ENCODE results near the gene NAP1L4. TPM values are rescaled to one million over a fixed set of nuclear protein-coding genes. Genes with fewer than 3 reads are reported as not detected.

NAP1L4 gene
- total and polyA plus RNA-seq, 10 donors: 79.5 to 137 (median 114) TPM

DNA sequence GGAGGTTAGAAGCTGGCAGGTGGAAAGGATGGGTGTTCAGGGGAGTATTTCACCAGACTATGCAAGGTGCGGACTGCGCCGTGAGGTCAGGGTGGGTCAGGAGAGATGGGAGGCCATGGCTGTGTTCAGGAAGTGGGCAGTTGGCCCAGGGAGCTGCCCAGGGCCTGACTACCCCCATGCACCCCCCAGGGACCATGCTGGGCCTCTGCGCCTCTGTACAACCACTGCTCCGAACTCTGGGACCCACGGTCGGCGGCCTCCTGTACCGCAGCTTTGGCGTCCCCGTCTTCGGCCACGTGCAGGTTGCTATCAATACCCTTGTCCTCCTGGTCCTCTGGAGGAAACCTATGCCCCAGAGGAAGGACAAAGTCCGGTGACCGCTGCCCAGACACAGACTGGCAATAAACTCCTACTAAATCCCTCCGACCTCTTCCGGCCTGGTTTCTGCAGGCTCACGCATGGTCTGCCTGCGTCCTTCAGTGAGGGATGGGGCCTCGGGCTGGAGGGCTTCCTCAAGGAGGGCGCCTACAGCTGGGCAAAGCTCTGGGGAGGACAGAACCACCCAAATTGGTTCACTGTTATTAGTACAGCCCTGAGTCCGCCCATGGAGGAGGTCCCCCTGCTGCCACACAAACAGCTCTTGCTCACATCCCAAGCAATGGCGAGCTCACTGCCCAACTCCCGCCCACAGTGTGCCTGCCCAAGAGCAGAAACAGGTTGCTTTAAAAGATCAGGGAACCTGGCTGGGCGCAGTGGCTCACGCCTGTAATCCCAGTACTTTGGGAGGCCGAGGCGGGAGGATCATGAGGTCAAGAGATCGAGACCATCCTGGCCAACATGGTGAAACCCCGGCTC is 67.1 kb downstream of the NAP1L4 start:
- WGBS, 5 donors: 84 to 94% (median 90%) methylated on average over 28 to 30 of the region's 30 CpGs
- Histone ChIP-seq H3K9me3 (no peaks in the 10 kb centered on the region), H3K4me1 (peaks cover 16 to 27% (median 24%) of the 10 kb centered on the region in 6 donors), H3K27me3 (replicated peaks in 1 of 7) (peaks cover 0 to 43% (median 33%) of the 10 kb centered on the region in 7 donors), H3K4me3 (no peak overlapping the region), H3K27ac (no peak overlapping the region), H3K36me3 (no peaks in the 10 kb centered on the region)
- intact Hi-C loops (cut with DNase I; ENCODE audit: low total_unique reads): no loop called here
- TF ChIP-seq POLR2AphosphoS5 (IDR thresholded peaks at IDR 0.05): no peak
- TF ChIP-seq POLR2A (IDR thresholded peaks at IDR 0.05): no peak
- TF ChIP-seq CTCF (IDR thresholded peaks at IDR 0.05 in 8 of 11, conservative IDR thresholded peaks at IDR 0.05 in 3 of 11): no peak
- no peak for DNase-seq

DNA sequence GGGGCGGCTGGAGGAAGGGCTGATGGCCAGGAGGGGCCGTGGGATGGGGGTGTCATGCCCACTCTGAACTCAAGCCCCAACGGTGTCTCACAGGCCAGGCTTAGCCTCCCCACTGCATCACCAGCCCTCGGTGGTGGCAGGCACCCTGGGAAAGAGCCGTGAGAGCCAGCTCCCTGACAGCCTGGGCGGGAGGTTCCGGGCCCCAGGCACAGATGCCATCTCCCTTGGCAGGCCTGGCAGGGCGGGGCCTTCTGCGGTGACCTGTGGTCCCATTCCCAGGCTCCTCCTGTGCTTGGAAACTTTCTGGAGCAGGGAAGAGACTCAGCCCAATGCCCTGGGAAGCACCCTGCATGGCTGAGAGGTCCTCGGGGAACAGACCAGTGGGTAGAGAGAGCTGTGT is 67.7 kb downstream of the NAP1L4 start:
- WGBS, 5 donors: 82 to 93% (median 89%) methylated on average over 4 to 10 of the region's 10 CpGs
- TF ChIP-seq POLR2AphosphoS5 (IDR thresholded peaks at IDR 0.05): no peak
- TF ChIP-seq POLR2A (IDR thresholded peaks at IDR 0.05): no peak
- no peak for TF ChIP-seq CTCF (IDR thresholded peaks at IDR 0.05 in 8 of 11, conservative IDR thresholded peaks at IDR 0.05 in 3 of 11)
- Histone ChIP-seq H3K36me3 (no peaks in the 10 kb centered on the region), H3K4me1 (peaks cover 11 to 20% (median 17%) of the 10 kb centered on the region in 6 donors), H3K4me3 (no peak overlapping the region), H3K9me3 (no peaks in the 10 kb centered on the region), H3K27ac (no peak overlapping the region), H3K27me3 (replicated peaks in 1 of 7) (peaks cover 0 to 36% (median 26%) of the 10 kb centered on the region in 7 donors)
- intact Hi-C loops (cut with DNase I; ENCODE audit: low total_unique reads): no loop called here
- DNase-seq: no peak

GRCh38 chr11:2923446-2924375 is 68.4 kb downstream of the NAP1L4 start:
- TF ChIP-seq POLR2A (IDR thresholded peaks at IDR 0.05) (no peak), POLR2AphosphoS5 (IDR thresholded peaks at IDR 0.05) (peak in 1 of 3 donors; percentile 26)
- intact Hi-C loops (cut with DNase I; ENCODE audit: low total_unique reads): no loop called here

GRCh38 chr11:2922655-2923054 is 69.5 kb downstream of the NAP1L4 start:
- WGBS, 5 donors: 74 to 100% (median 86%) methylated on average over 1 to 3 of the region's 3 CpGs
- intact Hi-C loops (cut with DNase I; ENCODE audit: low total_unique reads): no loop called here
- Histone ChIP-seq H3K9me3 (no peaks in the 10 kb centered on the region), H3K4me1 (peaks cover 0 to 3% (median under 1%) of the 10 kb centered on the region in 6 donors), H3K4me3 (no peak overlapping the region), H3K27me3 (replicated peaks in 1 of 7) (peaks cover 0 to 19% (median 9%) of the 10 kb centered on the region in 7 donors), H3K27ac (no peak overlapping the region), H3K36me3 (no peaks in the 10 kb centered on the region)
- TF ChIP-seq POLR2A (IDR thresholded peaks at IDR 0.05) (no peak), CTCF (IDR thresholded peaks at IDR 0.05 in 8 of 11, conservative IDR thresholded peaks at IDR 0.05 in 3 of 11) (no peak), POLR2AphosphoS5 (IDR thresholded peaks at IDR 0.05) (no peak)
- DNase-seq: no peak

More at GRCh38 chr11:2923446-2924375, 68.4 kb downstream of the NAP1L4 start:
- no peaks in the 10 kb centered on the region for H3K36me3 ChIP-seq
- peaks cover 8 to 13% (median 10%) of the 10 kb centered on the region in 6 donors for H3K4me1 ChIP-seq
- H3K9me3 ChIP-seq: no peaks in the 10 kb centered on the region
- no peak for DNase-seq
- H3K4me3 ChIP-seq: no peak overlapping the region
- H3K27ac ChIP-seq: no peak overlapping the region
- 86 to 95% (median 91%) methylated on average over 4 to 22 of the region's 22 CpGs for WGBS, 5 donors
- peaks cover 0 to 30% (median 19%) of the 10 kb centered on the region in 7 donors for H3K27me3 ChIP-seq (replicated peaks in 1 of 7)
